ENCODE data around the gene ATG4B. TPM values are rescaled to one million over a fixed set of nuclear protein-coding genes. Genes with fewer than 3 reads are reported as not detected.

ATG4B gene
- total RNA-seq, 2 experiments from 2014 or later, result 84.1 to 87.1 TPM

- H3K27me3 Mint-ChIP-seq, result no peaks in the 10 kb centered on the region
- H3K4me3 Mint-ChIP-seq, result no peak overlapping the region
- no peak overlapping the region for H3K27ac Mint-ChIP-seq
- no peaks in the 10 kb centered on the region for H3K9me3 Mint-ChIP-seq
- H3K36me3 Mint-ChIP-seq (ENCODE audit: low read depth), result peaks cover 23% of the 10 kb centered on the region
- CTCF ChIA-PET, result no interaction called here
- DNase-seq, result no peak
- peaks cover 4% of the 10 kb centered on the region for H3K4me1 Mint-ChIP-seq
- POLR2A ChIA-PET, result no interaction called here
Observed at GRCh38 chr2:241603686-241604085, 33.8 kb upstream of the ATG4B start.

- H3K27me3 Mint-ChIP-seq, result no peaks in the 10 kb centered on the region
- POLR2A ChIA-PET, result no interaction called here
Observed at GRCh38 chr2:241606186-241606585, 31.3 kb upstream of the ATG4B start.

GRCh38 chr2:241607162-241607885 lies 30.2 kb upstream of the ATG4B start:
- POLR2A ChIA-PET, result interaction anchor here (1.5 kb wide), 1 partner anchor 8 kb away, joined by 3 read pairs; no protein-coding TSS in a partner anchor
- H3K27ac Mint-ChIP-seq, result no peak overlapping the region
- H3K4me3 Mint-ChIP-seq, result no peak overlapping the region
- peaks cover 16% of the 10 kb centered on the region for H3K36me3 Mint-ChIP-seq (ENCODE audit: low read depth)
- no peaks in the 10 kb centered on the region for H3K9me3 Mint-ChIP-seq
- peaks cover 19% of the 10 kb centered on the region for H3K4me1 Mint-ChIP-seq
- H3K27me3 Mint-ChIP-seq, result no peaks in the 10 kb centered on the region
- no peak for DNase-seq
- CTCF ChIA-PET, result no interaction called here

More at GRCh38 chr2:241606186-241606585, 31.3 kb upstream of the ATG4B start:
- Mint-ChIP-seq H3K9me3 (no peaks in the 10 kb centered on the region), H3K36me3 (ENCODE audit: low read depth) (peaks cover 13% of the 10 kb centered on the region), H3K4me3 (no peak overlapping the region), H3K4me1 (peaks cover 19% of the 10 kb centered on the region), H3K27ac (no peak overlapping the region)
- CTCF ChIA-PET, result no interaction called here
- no peak for DNase-seq

- H3K27me3 Mint-ChIP-seq, result no peaks in the 10 kb centered on the region
- ChIA-PET POLR2A (interaction anchor here (0.7 to 1.5 kb wide), 2 partner anchors 9 to 96 kb away, joined by 3 read pairs; no protein-coding TSS in a partner anchor), CTCF (no interaction called here)
- peak overlapping the region; percentile 34 for H3K4me3 Mint-ChIP-seq
- H3K9me3 Mint-ChIP-seq, result no peaks in the 10 kb centered on the region
- DNase-seq, result no peak
- peaks cover 19% of the 10 kb centered on the region for H3K4me1 Mint-ChIP-seq
- H3K27ac Mint-ChIP-seq, result no peak overlapping the region
- peaks cover 12% of the 10 kb centered on the region for H3K36me3 Mint-ChIP-seq (ENCODE audit: low read depth)
Observed at GRCh38 chr2:241608881-241609280, 28.6 kb upstream of the ATG4B start.

- H3K27me3 Mint-ChIP-seq, result no peaks in the 10 kb centered on the region
- H3K27ac Mint-ChIP-seq, result no peak overlapping the region
- peaks cover 22% of the 10 kb centered on the region for H3K4me1 Mint-ChIP-seq
- peaks cover 11% of the 10 kb centered on the region for H3K36me3 Mint-ChIP-seq (ENCODE audit: low read depth)
- ChIA-PET POLR2A (no interaction called here), CTCF (interaction anchor here (0.6 to 1.4 kb wide), 16 partner anchors 8 to 745 kb away, joined by 3 to 7 read pairs (median 3); partner anchors contain the start of genes ATG4B, DTYMK and PASK)
- H3K9me3 Mint-ChIP-seq, result no peaks in the 10 kb centered on the region
- peak overlapping the region; percentile 49 for H3K4me3 Mint-ChIP-seq
- peak; percentile 93 for DNase-seq
Observed at GRCh38 chr2:241609859-241610793, 27.4 kb upstream of the ATG4B start.

GRCh38 chr2:241611062-241611461 lies 26.4 kb upstream of the ATG4B start:
- CTCF ChIA-PET, result interaction anchor here (0.6 to 1.4 kb wide), 4 partner anchors 31 to 745 kb away, joined by 3 read pairs; no protein-coding TSS in a partner anchor
- H3K27ac Mint-ChIP-seq, result no peak overlapping the region
- peak overlapping the region; percentile 49 for H3K4me3 Mint-ChIP-seq
- peaks cover 30% of the 10 kb centered on the region for H3K4me1 Mint-ChIP-seq
- H3K27me3 Mint-ChIP-seq, result no peaks in the 10 kb centered on the region
- no peak for DNase-seq
- H3K36me3 Mint-ChIP-seq (ENCODE audit: low read depth), result peaks cover 7% of the 10 kb centered on the region
- H3K9me3 Mint-ChIP-seq, result no peaks in the 10 kb centered on the region
- POLR2A ChIA-PET, result no interaction called here

- Mint-ChIP-seq H3K36me3 (ENCODE audit: low read depth) (peaks cover 6% of the 10 kb centered on the region), H3K9me3 (no peaks in the 10 kb centered on the region), H3K27me3 (no peaks in the 10 kb centered on the region), H3K4me3 (no peak overlapping the region), H3K27ac (no peak overlapping the region), H3K4me1 (peaks cover 41% of the 10 kb centered on the region)
- ChIA-PET CTCF (interaction anchor here (1.2 kb wide), 1 partner anchor 25 kb away, joined by 3 read pairs; the partner anchor contains the start of gene ATG4B), POLR2A (interaction anchor here (0.9 kb wide), 1 partner anchor 25 kb away, joined by 3 read pairs; the partner anchor contains the start of genes ATG4B and THAP4)
- no peak for DNase-seq
Observed at GRCh38 chr2:241612156-241613016, 25.1 kb upstream of the ATG4B start.

- Mint-ChIP-seq H3K27ac (no peak overlapping the region), H3K9me3 (no peaks in the 10 kb centered on the region), H3K27me3 (no peaks in the 10 kb centered on the region), H3K4me1 (peaks cover 50% of the 10 kb centered on the region), H3K36me3 (ENCODE audit: low read depth) (peaks cover 7% of the 10 kb centered on the region), H3K4me3 (no peak overlapping the region)
- CTCF ChIA-PET, result interaction anchor here (1.2 kb wide), 1 partner anchor 24 kb away, joined by 3 read pairs; the partner anchor contains the start of gene ATG4B
- no peak for DNase-seq
- POLR2A ChIA-PET, result interaction anchor here (0.9 kb wide), 1 partner anchor 24 kb away, joined by 3 read pairs; the partner anchor contains the start of genes ATG4B and THAP4
Observed at GRCh38 chr2:241613017-241613780, 24.3 kb upstream of the ATG4B start.

GRCh38 chr2:241615041-241615440 lies 22.5 kb upstream of the ATG4B start:
- Mint-ChIP-seq H3K4me1 (peaks cover 51% of the 10 kb centered on the region), H3K27ac (peak overlapping the region; percentile 3), H3K36me3 (ENCODE audit: low read depth) (peaks cover 19% of the 10 kb centered on the region), H3K9me3 (no peaks in the 10 kb centered on the region), H3K4me3 (no peak overlapping the region), H3K27me3 (no peaks in the 10 kb centered on the region)
- POLR2A ChIA-PET, result no interaction called here
- DNase-seq, result no peak
- CTCF ChIA-PET, result interaction anchor here (1.1 kb wide), 1 partner anchor 23 kb away, joined by 3 read pairs; no protein-coding TSS in a partner anchor

- Mint-ChIP-seq H3K9me3 (no peaks in the 10 kb centered on the region), H3K4me3 (no peak overlapping the region), H3K4me1 (peaks cover 50% of the 10 kb centered on the region), H3K27ac (peak overlapping the region; percentile 33), H3K27me3 (no peaks in the 10 kb centered on the region), H3K36me3 (ENCODE audit: low read depth) (peaks cover 22% of the 10 kb centered on the region)
- ChIA-PET POLR2A (no interaction called here), CTCF (interaction anchor here (0.8 to 1.1 kb wide), 3 partner anchors 22 to 163 kb away, joined by 3 read pairs; no protein-coding TSS in a partner anchor)
- no peak for DNase-seq
Observed at GRCh38 chr2:241615522-241616052, 21.9 kb upstream of the ATG4B start.
